ENCODE measurements around the gene CDC73.

- no peak for TF ChIP-seq PAX8 (IDR thresholded peaks at IDR 0.05)
- TF ChIP-seq FOXK2 (IDR thresholded peaks at IDR 0.05) = no peak
- TF ChIP-seq CHD1 (IDR thresholded peaks at IDR 0.05; ENCODE audit: low read depth, low read length) = no peak
- no peak for TF ChIP-seq ZNF217 (IDR thresholded peaks at IDR 0.05)
- TF ChIP-seq, protein P1, sequence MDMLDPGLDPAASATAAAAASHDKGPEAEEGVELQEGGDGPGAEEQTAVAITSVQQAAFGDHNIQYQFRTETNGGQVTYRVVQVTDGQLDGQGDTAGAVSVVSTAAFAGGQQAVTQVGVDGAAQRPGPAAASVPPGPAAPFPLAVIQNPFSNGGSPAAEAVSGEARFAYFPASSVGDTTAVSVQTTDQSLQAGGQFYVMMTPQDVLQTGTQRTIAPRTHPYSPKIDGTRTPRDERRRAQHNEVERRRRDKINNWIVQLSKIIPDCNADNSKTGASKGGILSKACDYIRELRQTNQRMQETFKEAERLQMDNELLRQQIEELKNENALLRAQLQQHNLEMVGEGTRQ (IDR thresholded peaks at IDR 0.05; ENCODE audit: borderline replicate concordance, low read depth, low read length) = no peak
Observed at GRCh38 chr1:193184776-193185175, 62.9 kb downstream of the CDC73 start.
